Erythroblast (primary cell): ENCODE results near the gene DUSP19.

Source experiments
- GATA1 ChIP-seq: IDR thresholded peaks from 2 replicates; pipeline ENCODE4 v1.6.1; 2011; ENCODE audit warnings: low read depth, mild to moderate bottlenecking, control low read depth, low read length, moderate library complexity
- POLR2A ChIP-seq: IDR thresholded peaks from 2 replicates; pipeline ENCODE4 v1.6.1; 2011; ENCODE audit warnings: mild to moderate bottlenecking, low read length

GRCh38 chr2:183070942-183071844 lies 7.4 kb upstream of the DUSP19 start:
- no peak for TF ChIP-seq POLR2A
- TF ChIP-seq GATA1 = no peak
